K562 (cell line): ENCODE measurements around the gene FBXO17. TPM values are rescaled to one million over a fixed set of nuclear protein-coding genes. Genes with fewer than 3 reads are reported as not detected.

Source experiments
- CBFA2T2 ChIP-seq: fragments of 450-650 bp; conservative IDR thresholded peaks from 2 replicates; pipeline ENCODE4 v1.6.1; 2017; ENCODE audit warnings: mild to moderate bottlenecking
- HNRNPH1 ChIP-seq: fragments of 200-400 bp; formaldehyde crosslinking; optimal IDR thresholded peaks from 2 replicates; pipeline ENCODE3; 2017; ENCODE audit warnings: low read depth, mild to moderate bottlenecking, low read length, moderate library complexity
- L3MBTL2 ChIP-seq: fragments of 450-650 bp; IDR thresholded peaks from 2 replicates; pipeline ENCODE4 v1.6.1; 2016; ENCODE audit warnings: mild to moderate bottlenecking, moderate library complexity
- PTTG1 ChIP-seq: fragments of 450-650 bp; IDR thresholded peaks from 2 replicates; pipeline ENCODE4 v1.6.1; 2016; ENCODE audit warnings: low read depth, mild to moderate bottlenecking, missing genetic modification characterization, missing compliant biosample characterization
- RFX7 ChIP-seq: fragments of 250-450 bp; sonication (Bioruptor Pico); IDR thresholded peaks from 2 replicates; pipeline ENCODE4 v1.5.1; 2021; ENCODE audit warnings: mild to moderate bottlenecking
- TCF7 ChIP-seq: sonication (generic); IDR thresholded peaks from 2 replicates; pipeline ENCODE4 v1.6.1; 2016; ENCODE audit warnings: antibody characterized with exemption, borderline replicate concordance
- TRIM24 ChIP-seq, 2 experiments: fragments of 450-650 bp; IDR thresholded peaks; 2 replicates each; pipeline ENCODE4 v1.6.1; 2016
- TRIM28 ChIP-seq: fragments of 450-650 bp; IDR thresholded peaks from 2 replicates; pipeline ENCODE4 v1.6.1; 2017
- XRCC3 ChIP-seq: fragments of 450-650 bp; IDR thresholded peaks from 2 replicates; pipeline ENCODE4 v1.6.1; 2017; ENCODE audit warnings: mild to moderate bottlenecking, moderate library complexity
- ZNF165 ChIP-seq: fragments of 250-450 bp; sonication (Bioruptor Pico); IDR thresholded peaks from 2 replicates; pipeline ENCODE4 v1.4.0; 2020; ENCODE audit warnings: borderline replicate concordance
- ZNF174 ChIP-seq: fragments of 250-450 bp; sonication (Bioruptor Pico); IDR thresholded peaks from 2 replicates; pipeline ENCODE4 v1.4.0; 2020; ENCODE audit warnings: mild to moderate bottlenecking
- ZNF175 ChIP-seq: fragments of 200-800 bp; sonication (Bioruptor generic); IDR thresholded peaks from 2 replicates; pipeline ENCODE4 v1.6.1; 2016; ENCODE audit warnings: low read depth, mild to moderate bottlenecking, missing genetic modification characterization, missing compliant biosample characterization
- polyA plus RNA-seq, 8 experiments: library from polyadenylated mRNA; depleted of rRNA in 4 of 8; stranded (reverse) in 5 of 8; unstranded in 3 of 8; fragments of >200 nt; fragmentation: Nextera tagmentation in 2 of 8; fragmentation: Illumina TruSeq in 1 of 8; extraction: Ambion mirVana in 2 of 8; extraction: Trizol in 1 of 8; gene quantifications; 2 replicates each; pipeline versions ENCODE4 v1.2.1 to v1.2.3, GENCODE V29; 2011 to 2014; ENCODE audit warnings: inconsistent platforms in 1 of 8, missing spikeins in 1 of 8
- total RNA-seq, 7 experiments: library from RNA; depleted of rRNA in 6 of 7; stranded (reverse); fragments of >200 nt in 6 of 7; fragmentation: Illumina TruSeq in 2 of 7; extraction: Trizol in 2 of 7; gene quantifications; 2 replicates each; pipeline versions ENCODE4 v1.2.1 to v1.2.3, GENCODE V29; 2011 to 2021; ENCODE audit warnings: low replicate concordance in 1 of 7
- TF ChIP-seq, protein P1 (sequence below): sonication (generic); formaldehyde crosslinking; IDR thresholded peaks from 2 replicates; pipeline ENCODE4 v1.8.1; 2023; ENCODE audit warnings: missing genetic modification reagents, mild to moderate bottlenecking, borderline replicate concordance
- TF ChIP-seq, protein P2 (sequence below): fragments of 450-650 bp; conservative IDR thresholded peaks from 2 replicates; pipeline ENCODE4 v1.6.1; 2016; ENCODE audit warnings: missing genetic modification characterization, low read depth, mild to moderate bottlenecking, control low read depth, missing compliant biosample characterization
- TF ChIP-seq, protein P3 (sequence below): fragments of 450-650 bp; conservative IDR thresholded peaks from 2 replicates; pipeline ENCODE4 v1.6.1; 2016; ENCODE audit warnings: missing genetic modification characterization, low read depth, mild to moderate bottlenecking, missing compliant biosample characterization, moderate library complexity
- TF ChIP-seq, protein P4 (sequence below): sonication (generic); formaldehyde crosslinking; IDR thresholded peaks from 2 replicates; pipeline ENCODE4 v1.8.0; 2023; ENCODE audit warnings: mild to moderate bottlenecking, missing genetic modification reagents
- TF ChIP-seq, protein P5 (sequence below): fragments of 450-650 bp; formaldehyde crosslinking; IDR thresholded peaks from 2 replicates; pipeline ENCODE4 v1.4.0; 2020; ENCODE audit warnings: mild to moderate bottlenecking, moderate library complexity

Gene FBXO17
- total and polyA plus RNA-seq, 9 of the 15 experiments (the other 6 are each of a cell fraction or from before 2014, with no cell fraction given), result 4.1 to 27.1 (median 19.0) TPM

DNA sequence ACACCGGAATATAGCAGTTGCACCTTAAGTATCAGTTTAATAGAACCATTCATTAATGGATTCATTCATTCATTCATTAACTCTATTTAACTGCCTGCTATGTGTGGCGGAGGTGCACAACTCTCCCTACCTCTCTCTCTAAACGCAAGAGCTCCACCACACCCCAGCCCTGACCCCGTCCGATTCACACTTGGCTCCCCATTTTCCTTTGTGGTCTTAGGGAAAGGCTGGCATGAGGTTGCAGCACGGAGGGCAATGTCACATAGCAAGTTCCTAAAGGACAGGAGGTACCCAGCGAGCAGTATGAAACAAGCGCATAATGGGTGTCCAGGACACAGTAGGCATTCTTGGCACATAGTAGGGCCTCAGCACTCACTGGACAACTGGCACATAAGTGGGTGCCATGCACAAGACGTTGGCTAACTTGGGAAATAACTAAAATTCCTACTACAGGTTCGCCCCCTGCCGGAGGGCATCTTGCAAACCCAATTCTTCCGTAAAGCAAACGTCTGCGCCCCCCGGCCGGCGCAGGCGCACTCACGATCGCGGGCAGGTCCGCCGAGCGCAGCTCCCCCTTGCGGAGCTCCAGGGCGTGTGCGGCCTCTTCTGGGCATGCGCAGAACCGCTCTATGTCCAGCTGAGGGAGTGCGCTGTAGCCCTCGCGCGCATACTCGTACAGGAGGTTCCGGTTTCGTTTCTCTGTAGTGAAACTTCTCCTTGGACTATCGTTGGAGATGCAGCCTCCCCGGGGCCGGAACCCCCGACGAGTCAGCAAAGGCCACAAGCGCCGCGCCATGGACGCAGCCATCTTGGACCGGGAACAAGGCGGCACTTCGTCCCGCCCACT is 45.4 kb downstream of the FBXO17 start, which contains the start of gene SARS2 (continued):
- TF ChIP-seq, protein P1, sequence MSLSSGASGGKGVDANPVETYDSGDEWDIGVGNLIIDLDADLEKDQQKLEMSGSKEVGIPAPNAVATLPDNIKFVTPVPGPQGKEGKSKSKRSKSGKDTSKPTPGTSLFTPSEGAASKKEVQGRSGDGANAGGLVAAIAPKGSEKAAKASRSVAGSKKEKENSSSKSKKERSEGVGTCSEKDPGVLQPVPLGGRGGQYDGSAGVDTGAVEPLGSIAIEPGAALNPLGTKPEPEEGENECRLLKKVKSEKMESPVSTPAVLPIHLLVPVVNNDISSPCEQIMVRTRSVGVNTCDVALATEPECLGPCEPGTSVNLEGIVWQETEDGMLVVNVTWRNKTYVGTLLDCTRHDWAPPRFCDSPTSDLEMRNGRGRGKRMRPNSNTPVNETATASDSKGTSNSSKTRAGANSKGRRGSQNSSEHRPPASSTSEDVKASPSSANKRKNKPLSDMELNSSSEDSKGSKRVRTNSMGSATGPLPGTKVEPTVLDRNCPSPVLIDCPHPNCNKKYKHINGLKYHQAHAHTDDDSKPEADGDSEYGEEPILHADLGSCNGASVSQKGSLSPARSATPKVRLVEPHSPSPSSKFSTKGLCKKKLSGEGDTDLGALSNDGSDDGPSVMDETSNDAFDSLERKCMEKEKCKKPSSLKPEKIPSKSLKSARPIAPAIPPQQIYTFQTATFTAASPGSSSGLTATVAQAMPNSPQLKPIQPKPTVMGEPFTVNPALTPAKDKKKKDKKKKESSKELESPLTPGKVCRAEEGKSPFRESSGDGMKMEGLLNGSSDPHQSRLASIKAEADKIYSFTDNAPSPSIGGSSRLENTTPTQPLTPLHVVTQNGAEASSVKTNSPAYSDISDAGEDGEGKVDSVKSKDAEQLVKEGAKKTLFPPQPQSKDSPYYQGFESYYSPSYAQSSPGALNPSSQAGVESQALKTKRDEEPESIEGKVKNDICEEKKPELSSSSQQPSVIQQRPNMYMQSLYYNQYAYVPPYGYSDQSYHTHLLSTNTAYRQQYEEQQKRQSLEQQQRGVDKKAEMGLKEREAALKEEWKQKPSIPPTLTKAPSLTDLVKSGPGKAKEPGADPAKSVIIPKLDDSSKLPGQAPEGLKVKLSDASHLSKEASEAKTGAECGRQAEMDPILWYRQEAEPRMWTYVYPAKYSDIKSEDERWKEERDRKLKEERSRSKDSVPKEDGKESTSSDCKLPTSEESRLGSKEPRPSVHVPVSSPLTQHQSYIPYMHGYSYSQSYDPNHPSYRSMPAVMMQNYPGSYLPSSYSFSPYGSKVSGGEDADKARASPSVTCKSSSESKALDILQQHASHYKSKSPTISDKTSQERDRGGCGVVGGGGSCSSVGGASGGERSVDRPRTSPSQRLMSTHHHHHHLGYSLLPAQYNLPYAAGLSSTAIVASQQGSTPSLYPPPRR, result no peak
- TF ChIP-seq, protein P2, sequence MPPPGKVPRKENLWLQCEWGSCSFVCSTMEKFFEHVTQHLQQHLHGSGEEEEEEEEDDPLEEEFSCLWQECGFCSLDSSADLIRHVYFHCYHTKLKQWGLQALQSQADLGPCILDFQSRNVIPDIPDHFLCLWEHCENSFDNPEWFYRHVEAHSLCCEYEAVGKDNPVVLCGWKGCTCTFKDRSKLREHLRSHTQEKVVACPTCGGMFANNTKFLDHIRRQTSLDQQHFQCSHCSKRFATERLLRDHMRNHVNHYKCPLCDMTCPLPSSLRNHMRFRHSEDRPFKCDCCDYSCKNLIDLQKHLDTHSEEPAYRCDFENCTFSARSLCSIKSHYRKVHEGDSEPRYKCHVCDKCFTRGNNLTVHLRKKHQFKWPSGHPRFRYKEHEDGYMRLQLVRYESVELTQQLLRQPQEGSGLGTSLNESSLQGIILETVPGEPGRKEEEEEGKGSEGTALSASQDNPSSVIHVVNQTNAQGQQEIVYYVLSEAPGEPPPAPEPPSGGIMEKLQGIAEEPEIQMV (tag), result no peak
- TF ChIP-seq ZNF174 (CRISPR knock-in tag), result no peak
- TF ChIP-seq RFX7 (CRISPR knock-in tag), result no peak
- TF ChIP-seq ZNF175 (CRISPR knock-in tag), result no peak
- 0 out of 2 replicates have a peak, but pooled peaks have one; percentile 54 for TF ChIP-seq TCF7
- peak; percentile 43; the same call in 1 of the 2 replicates for TF ChIP-seq PTTG1 (tag)
- no peak for TF ChIP-seq TRIM24 (IDR thresholded peaks at IDR 0.05)
- TF ChIP-seq, protein P3, sequence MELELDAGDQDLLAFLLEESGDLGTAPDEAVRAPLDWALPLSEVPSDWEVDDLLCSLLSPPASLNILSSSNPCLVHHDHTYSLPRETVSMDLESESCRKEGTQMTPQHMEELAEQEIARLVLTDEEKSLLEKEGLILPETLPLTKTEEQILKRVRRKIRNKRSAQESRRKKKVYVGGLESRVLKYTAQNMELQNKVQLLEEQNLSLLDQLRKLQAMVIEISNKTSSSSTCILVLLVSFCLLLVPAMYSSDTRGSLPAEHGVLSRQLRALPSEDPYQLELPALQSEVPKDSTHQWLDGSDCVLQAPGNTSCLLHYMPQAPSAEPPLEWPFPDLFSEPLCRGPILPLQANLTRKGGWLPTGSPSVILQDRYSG (tag), result no peak
- TF ChIP-seq ZNF165 (CRISPR knock-in tag), result no peak
- TF ChIP-seq TRIM28, result 0 out of 2 replicates have a peak, but pooled peaks have one; percentile 17
- TF ChIP-seq XRCC3, result no peak
- TF ChIP-seq, protein P4, sequence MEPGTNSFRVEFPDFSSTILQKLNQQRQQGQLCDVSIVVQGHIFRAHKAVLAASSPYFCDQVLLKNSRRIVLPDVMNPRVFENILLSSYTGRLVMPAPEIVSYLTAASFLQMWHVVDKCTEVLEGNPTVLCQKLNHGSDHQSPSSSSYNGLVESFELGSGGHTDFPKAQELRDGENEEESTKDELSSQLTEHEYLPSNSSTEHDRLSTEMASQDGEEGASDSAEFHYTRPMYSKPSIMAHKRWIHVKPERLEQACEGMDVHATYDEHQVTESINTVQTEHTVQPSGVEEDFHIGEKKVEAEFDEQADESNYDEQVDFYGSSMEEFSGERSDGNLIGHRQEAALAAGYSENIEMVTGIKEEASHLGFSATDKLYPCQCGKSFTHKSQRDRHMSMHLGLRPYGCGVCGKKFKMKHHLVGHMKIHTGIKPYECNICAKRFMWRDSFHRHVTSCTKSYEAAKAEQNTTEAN (CRISPR knock-in tag), result no peak
- no peak for TF ChIP-seq CBFA2T2
- no peak for TF ChIP-seq HNRNPH1
- no peak for TF ChIP-seq L3MBTL2
- TF ChIP-seq, protein P5, sequence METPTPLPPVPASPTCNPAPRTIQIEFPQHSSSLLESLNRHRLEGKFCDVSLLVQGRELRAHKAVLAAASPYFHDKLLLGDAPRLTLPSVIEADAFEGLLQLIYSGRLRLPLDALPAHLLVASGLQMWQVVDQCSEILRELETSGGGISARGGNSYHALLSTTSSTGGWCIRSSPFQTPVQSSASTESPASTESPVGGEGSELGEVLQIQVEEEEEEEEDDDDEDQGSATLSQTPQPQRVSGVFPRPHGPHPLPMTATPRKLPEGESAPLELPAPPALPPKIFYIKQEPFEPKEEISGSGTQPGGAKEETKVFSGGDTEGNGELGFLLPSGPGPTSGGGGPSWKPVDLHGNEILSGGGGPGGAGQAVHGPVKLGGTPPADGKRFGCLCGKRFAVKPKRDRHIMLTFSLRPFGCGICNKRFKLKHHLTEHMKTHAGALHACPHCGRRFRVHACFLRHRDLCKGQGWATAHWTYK (CRISPR knock-in tag), result no peak; the same call in 1 of the 2 replicates
